Measurements from ENCODE around the gene CSRNP3. TPM values are rescaled to one million over a fixed set of nuclear protein-coding genes. Genes with fewer than 3 reads are reported as not detected.

The CSRNP3 gene
- total RNA-seq, 2 donors from 2014 or later, result 1.8 to 2.7 TPM

- Histone ChIP-seq H3K4me1 (ENCODE audit: control insufficient read depth in 1 of 2, low read depth in 2 of 2) (peaks cover 13 to 15% of the 10 kb centered on the region in 2 donors), H3K36me3 (no peaks in the 10 kb centered on the region), H3K9me3 (no peaks in the 10 kb centered on the region), H3K4me3 (no peak overlapping the region), H3K27ac (no peak overlapping the region), H3K27me3 (replicated peaks; ENCODE audit: insufficient read depth) (no peaks in the 10 kb centered on the region)
- TF ChIP-seq, protein P1, sequence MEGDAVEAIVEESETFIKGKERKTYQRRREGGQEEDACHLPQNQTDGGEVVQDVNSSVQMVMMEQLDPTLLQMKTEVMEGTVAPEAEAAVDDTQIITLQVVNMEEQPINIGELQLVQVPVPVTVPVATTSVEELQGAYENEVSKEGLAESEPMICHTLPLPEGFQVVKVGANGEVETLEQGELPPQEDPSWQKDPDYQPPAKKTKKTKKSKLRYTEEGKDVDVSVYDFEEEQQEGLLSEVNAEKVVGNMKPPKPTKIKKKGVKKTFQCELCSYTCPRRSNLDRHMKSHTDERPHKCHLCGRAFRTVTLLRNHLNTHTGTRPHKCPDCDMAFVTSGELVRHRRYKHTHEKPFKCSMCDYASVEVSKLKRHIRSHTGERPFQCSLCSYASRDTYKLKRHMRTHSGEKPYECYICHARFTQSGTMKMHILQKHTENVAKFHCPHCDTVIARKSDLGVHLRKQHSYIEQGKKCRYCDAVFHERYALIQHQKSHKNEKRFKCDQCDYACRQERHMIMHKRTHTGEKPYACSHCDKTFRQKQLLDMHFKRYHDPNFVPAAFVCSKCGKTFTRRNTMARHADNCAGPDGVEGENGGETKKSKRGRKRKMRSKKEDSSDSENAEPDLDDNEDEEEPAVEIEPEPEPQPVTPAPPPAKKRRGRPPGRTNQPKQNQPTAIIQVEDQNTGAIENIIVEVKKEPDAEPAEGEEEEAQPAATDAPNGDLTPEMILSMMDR (IDR thresholded peaks at IDR 0.05), result no peak
- DNase-seq (ENCODE audit: low spot score) (no peak), ATAC-seq (ENCODE audit: insufficient number of reproducible peaks, low FRiP score, low read depth) (no peak)
Measured at GRCh38 chr2:165624470-165624800, 154.9 kb downstream of the CSRNP3 start.

DNA sequence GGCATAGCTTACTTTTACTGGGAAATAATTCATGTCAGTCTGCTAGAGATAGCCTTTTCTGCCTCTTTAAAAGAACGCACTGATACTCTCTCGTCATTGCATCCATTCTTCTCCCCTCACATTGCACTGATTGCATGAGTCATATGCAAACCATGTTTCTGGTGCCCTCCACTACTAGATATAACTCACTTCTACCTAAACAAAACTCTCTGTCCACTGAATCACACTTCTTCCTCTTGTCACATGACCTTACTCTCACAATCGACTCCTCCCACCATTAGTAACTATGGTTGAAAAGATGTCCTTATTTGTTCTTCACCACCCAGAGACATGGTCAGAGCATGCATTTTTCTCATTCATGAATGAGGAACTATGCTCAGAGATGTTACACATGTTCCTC lies 158.0 kb downstream of the CSRNP3 start:
- Histone ChIP-seq H3K27me3 (replicated peaks; ENCODE audit: insufficient read depth) (no peaks in the 10 kb centered on the region), H3K27ac (no peak overlapping the region), H3K4me1 (ENCODE audit: control insufficient read depth in 1 of 2, low read depth in 2 of 2) (peaks cover 0 to 1% of the 10 kb centered on the region in 2 donors), H3K36me3 (no peaks in the 10 kb centered on the region), H3K4me3 (no peak overlapping the region), H3K9me3 (no peaks in the 10 kb centered on the region)
- DNase-seq (ENCODE audit: low spot score) (no peak), ATAC-seq (ENCODE audit: insufficient number of reproducible peaks, low FRiP score, low read depth) (no peak)
- TF ChIP-seq, protein P1 (IDR thresholded peaks at IDR 0.05), result no peak

DNA sequence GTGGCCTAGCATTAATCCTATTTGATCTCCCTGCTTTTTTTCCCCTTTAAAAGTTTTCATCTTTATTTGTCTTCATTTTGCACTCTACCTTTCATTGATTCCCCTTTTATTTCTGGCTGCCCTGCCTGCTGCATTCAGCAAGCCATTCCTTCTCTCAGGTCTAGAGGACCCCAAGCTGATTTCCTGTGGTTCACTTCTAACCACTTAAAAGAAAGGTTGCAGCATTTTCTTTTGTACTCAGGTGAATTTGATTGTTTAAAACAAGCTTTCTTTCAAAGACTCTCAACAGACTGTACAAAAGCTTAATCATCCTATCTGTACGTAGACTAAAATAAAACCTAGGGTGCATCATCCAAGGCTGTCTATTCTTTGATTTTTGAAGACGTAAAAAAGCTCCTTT lies 160.3 kb downstream of the CSRNP3 start:
- DNase-seq (ENCODE audit: low spot score), result no peak
- no peaks in the 10 kb centered on the region for H3K36me3 ChIP-seq
- TF ChIP-seq, protein P1 (IDR thresholded peaks at IDR 0.05), result no peak
- no peaks in the 10 kb centered on the region for H3K9me3 ChIP-seq
- ATAC-seq (ENCODE audit: insufficient number of reproducible peaks, low FRiP score, low read depth), result no peak
- H3K4me3 ChIP-seq, result no peak overlapping the region
- no peak overlapping the region for H3K27ac ChIP-seq
- H3K4me1 ChIP-seq (ENCODE audit: control insufficient read depth in 1 of 2, low read depth in 2 of 2), result peaks cover 0 to 7% of the 10 kb centered on the region in 2 donors
- H3K27me3 ChIP-seq (replicated peaks; ENCODE audit: insufficient read depth), result no peaks in the 10 kb centered on the region

- no peak overlapping the region for H3K4me3 ChIP-seq
- no peak overlapping the region for H3K27ac ChIP-seq
- TF ChIP-seq, protein P1 (IDR thresholded peaks at IDR 0.05), result no peak
- peaks cover 0 to 11% of the 10 kb centered on the region in 2 donors for H3K4me1 ChIP-seq (ENCODE audit: control insufficient read depth in 1 of 2, low read depth in 2 of 2)
- DNase-seq (ENCODE audit: low spot score), result no peak
- ATAC-seq (ENCODE audit: insufficient number of reproducible peaks, low FRiP score, low read depth), result no peak
- no peaks in the 10 kb centered on the region for H3K36me3 ChIP-seq
- H3K9me3 ChIP-seq, result no peaks in the 10 kb centered on the region
- no peaks in the 10 kb centered on the region for H3K27me3 ChIP-seq (replicated peaks; ENCODE audit: insufficient read depth)
Measured at GRCh38 chr2:165630236-165630635, 160.7 kb downstream of the CSRNP3 start.

GRCh38 chr2:165631089-165631488 lies 161.6 kb downstream of the CSRNP3 start:
- no peaks in the 10 kb centered on the region for H3K27me3 ChIP-seq (replicated peaks; ENCODE audit: insufficient read depth)
- DNase-seq (ENCODE audit: low spot score) (no peak), ATAC-seq (ENCODE audit: insufficient number of reproducible peaks, low FRiP score, low read depth) (no peak)
- TF ChIP-seq, protein P1 (IDR thresholded peaks at IDR 0.05), result no peak
- H3K9me3 ChIP-seq, result no peaks in the 10 kb centered on the region
- no peak overlapping the region for H3K4me3 ChIP-seq
- H3K36me3 ChIP-seq, result no peaks in the 10 kb centered on the region
- peaks cover 0 to 12% of the 10 kb centered on the region in 2 donors for H3K4me1 ChIP-seq (ENCODE audit: control insufficient read depth in 1 of 2, low read depth in 2 of 2)
- no peak overlapping the region for H3K27ac ChIP-seq

Measured in thoracic aorta (tissue), 2 donors.